BJ (cell line): Measurements from ENCODE around the gene PLAC8. TPM values are rescaled to one million over a fixed set of nuclear protein-coding genes. Genes with fewer than 3 reads are reported as not detected.
A peak's percentile ranks its signal among the peaks of the same experiment; 100 is the strongest.
"Not testable (repeated sequence)": the region's sequence is repeated elsewhere in the genome, so short reads cannot be mapped to it uniquely, and the experiment has no call there.

Source experiments
- CTCF ChIA-PET: fragments of 350-600 bp; formaldehyde crosslinking; extraction: SDS; loops from one replicate; lab custom pipeline; 2021; ENCODE audit warnings: antibody characterized with exemption, inconsistent platforms; lab: Yijun Ruan, JAX
- POLR2A ChIA-PET: fragments of 300-600 bp; sonication (Branson Sonifier 250); formaldehyde crosslinking; extraction: SDS; loops from one replicate; lab custom pipeline; 2021; ENCODE audit warnings: antibody characterized with exemption; lab: Charles Lee
- DNase-seq: peaks from one replicate; pipeline ENCODE4 v3.0.0-alpha.2; 2011; ENCODE audit warnings: low read depth
- H3K27me3 ChIP-seq: 2 replicates; pipeline ENCODE4 v1.6.0; 2011; ENCODE audit warnings: low read length; ENCODE audit not compliant: control insufficient read depth, insufficient read depth
- H3K36me3 ChIP-seq: 2 replicates; pipeline ENCODE4 v1.5.1; 2011; ENCODE audit warnings: low read length; ENCODE audit not compliant: control insufficient read depth, insufficient read depth
- H3K4me3 ChIP-seq: 2 replicates; pipeline ENCODE4 v1.5.1; 2011; ENCODE audit warnings: low read depth, mild to moderate bottlenecking, control low read depth, low read length
- CTCF ChIP-seq: IDR thresholded peaks from 2 replicates; pipeline ENCODE4 v1.5.1; 2011; ENCODE audit warnings: low read depth, mild to moderate bottlenecking, control low read depth, inconsistent platforms, low read length, moderate library complexity; ENCODE audit not compliant: insufficient read depth
- polyA plus RNA-seq: library from polyadenylated mRNA; depleted of rRNA; stranded (reverse); fragments of >200 nt; gene quantifications from 2 replicates; pipeline ENCODE4 v1.2.3, GENCODE V29; 2011; rRNA removed

PLAC8 gene
- polyA plus RNA-seq, 1 experiment, result 13.7 TPM

GRCh38 chr4:83046693-83047473 is 67.6 kb downstream of the PLAC8 start:
- peaks cover 5% of the 10 kb centered on the region for H3K36me3 ChIP-seq
- DNase-seq, result no peak
- H3K27me3 ChIP-seq, result no peaks in the 10 kb centered on the region
- POLR2A ChIA-PET, result interaction anchor here (0.6 kb wide), 1 partner anchor 30 kb away, joined by 10 read pairs; no protein-coding TSS in a partner anchor
- no peak overlapping the region for H3K4me3 ChIP-seq
- CTCF ChIA-PET, result interaction anchor here (2.3 kb wide), 1 partner anchor 235 kb away, joined by 8 read pairs; no protein-coding TSS in a partner anchor
- TF ChIP-seq CTCF, result no peak

- peak; percentile 80 for DNase-seq
- ChIA-PET CTCF (no interaction called here), POLR2A (no interaction called here)
- Histone ChIP-seq H3K36me3 (no peaks in the 10 kb centered on the region), H3K27me3 (no peaks in the 10 kb centered on the region), H3K4me3 (no peak overlapping the region)
- no peak for TF ChIP-seq CTCF
Measured at GRCh38 chr4:83043801-83044407, 70.6 kb downstream of the PLAC8 start.

GRCh38 chr4:83043157-83043556 is 71.4 kb downstream of the PLAC8 start:
- POLR2A ChIA-PET, CTCF ChIA-PET, H3K27me3 ChIP-seq, H3K36me3 ChIP-seq, DNase-seq, H3K4me3 ChIP-seq: not testable (repeated sequence)

GRCh38 chr4:83040269-83040668 is 74.3 kb downstream of the PLAC8 start:
- no peaks in the 10 kb centered on the region for H3K36me3 ChIP-seq
- ChIA-PET CTCF (interaction anchor here (0.6 to 1.3 kb wide), 2 partner anchors 220 to 284 kb away, joined by 4 read pairs; no protein-coding TSS in a partner anchor), POLR2A (interaction anchor here (0.8 kb wide), 1 partner anchor 241 kb away, joined by 8 read pairs; no protein-coding TSS in a partner anchor)
- H3K4me3 ChIP-seq, result no peak overlapping the region
- TF ChIP-seq CTCF, result 0 out of 2 replicates have a peak, but pooled peaks have one; percentile 14
- no peaks in the 10 kb centered on the region for H3K27me3 ChIP-seq
- DNase-seq, result no peak

Other genes with a start within 250 kb of the PLAC8 start
- 404 and 451 TPM in 2 replicates for gene SEC31A, start 223.6 kb downstream of the PLAC8 start, polyA plus RNA-seq
- gene THAP9, start 214.0 kb downstream of the PLAC8 start, polyA plus RNA-seq, result 1.8 and 2.8 TPM in 2 replicates
- 14.7 and 18.8 TPM in 2 replicates for gene LIN54, start 103.9 kb downstream of the PLAC8 start, polyA plus RNA-seq
- 70.2 and 87.7 TPM in 2 replicates for gene COPS4, start 79.5 kb downstream of the PLAC8 start, polyA plus RNA-seq
- 14.5 and 21.0 TPM in 2 replicates for gene COQ2, start 170.1 kb upstream of the PLAC8 start, polyA plus RNA-seq
- gene HPSE, start 220.1 kb upstream of the PLAC8 start, polyA plus RNA-seq, result 0.71 and 1.1 TPM in 2 replicates